Measurements from ENCODE around the gene IRAK2.

DNA sequence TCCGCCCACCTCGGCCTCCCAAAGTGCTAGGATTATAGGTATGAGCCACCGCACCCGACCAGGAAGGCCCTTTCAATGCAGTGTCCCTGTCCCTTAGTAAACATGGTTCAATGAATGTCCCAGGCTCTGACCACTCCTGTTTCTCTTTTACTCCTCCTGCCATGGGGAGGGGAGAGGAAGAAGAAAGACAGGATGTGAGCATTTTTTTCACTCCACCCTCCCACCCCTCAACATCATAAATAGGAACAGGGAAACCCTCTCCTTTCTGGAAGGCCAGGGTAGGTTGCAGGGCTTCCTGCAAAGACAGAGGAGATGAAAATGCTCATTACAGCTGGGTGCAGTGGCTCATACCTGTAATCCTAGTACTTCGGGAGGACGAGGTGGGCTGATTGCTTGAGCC, 76.1 kb downstream of the IRAK2 start:
- no peak for TF ChIP-seq POLR2A (IDR thresholded peaks at IDR 0.05)
- TF ChIP-seq, protein P1, sequence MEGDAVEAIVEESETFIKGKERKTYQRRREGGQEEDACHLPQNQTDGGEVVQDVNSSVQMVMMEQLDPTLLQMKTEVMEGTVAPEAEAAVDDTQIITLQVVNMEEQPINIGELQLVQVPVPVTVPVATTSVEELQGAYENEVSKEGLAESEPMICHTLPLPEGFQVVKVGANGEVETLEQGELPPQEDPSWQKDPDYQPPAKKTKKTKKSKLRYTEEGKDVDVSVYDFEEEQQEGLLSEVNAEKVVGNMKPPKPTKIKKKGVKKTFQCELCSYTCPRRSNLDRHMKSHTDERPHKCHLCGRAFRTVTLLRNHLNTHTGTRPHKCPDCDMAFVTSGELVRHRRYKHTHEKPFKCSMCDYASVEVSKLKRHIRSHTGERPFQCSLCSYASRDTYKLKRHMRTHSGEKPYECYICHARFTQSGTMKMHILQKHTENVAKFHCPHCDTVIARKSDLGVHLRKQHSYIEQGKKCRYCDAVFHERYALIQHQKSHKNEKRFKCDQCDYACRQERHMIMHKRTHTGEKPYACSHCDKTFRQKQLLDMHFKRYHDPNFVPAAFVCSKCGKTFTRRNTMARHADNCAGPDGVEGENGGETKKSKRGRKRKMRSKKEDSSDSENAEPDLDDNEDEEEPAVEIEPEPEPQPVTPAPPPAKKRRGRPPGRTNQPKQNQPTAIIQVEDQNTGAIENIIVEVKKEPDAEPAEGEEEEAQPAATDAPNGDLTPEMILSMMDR (IDR thresholded peaks at IDR 0.05) = no peak

All from right lobe of liver (tissue), 4 donors.